Gastroesophageal sphincter (tissue), 4 donors: ENCODE measurements around the gene FRMD6. TPM values are rescaled to one million over a fixed set of nuclear protein-coding genes. Genes with fewer than 3 reads are reported as not detected.
A peak's percentile ranks its signal among the peaks of the same experiment; 100 is the strongest.

Experiments used
- ATAC-seq: fragments of 150-250 bp; one replicate; pipeline ENCODE4 v1.9.1; 2016; ENCODE audit warnings: mild to moderate bottlenecking, moderate library complexity
- H3K27ac ChIP-seq, 4 donors: fragments of 200-600 bp; sonication (generic) in 3 of 4; 1 replicate in 3 of 4; 2 replicates in 1 of 4; pipeline ENCODE4 v1.5.1; 2016 to 2019
- H3K27me3 ChIP-seq: fragments of 200-600 bp; sonication (generic); one replicate; pipeline ENCODE4 v1.5.1; 2019
- H3K36me3 ChIP-seq, 2 donors: fragments of 200-600 bp; sonication (generic); one replicate each; pipeline ENCODE4 v1.5.1; 2019; ENCODE audit warnings: control low read depth in 1 of 2
- H3K4me1 ChIP-seq, 3 donors: fragments of 200-600 bp; sonication (generic); 1 replicate in 2 of 3; 2 replicates in 1 of 3; pipeline ENCODE4 v1.5.1; 2016 to 2019; ENCODE audit warnings: control low read depth in 2 of 3
- H3K4me3 ChIP-seq, 2 donors: fragments of 200-600 bp; sonication (generic); one replicate each; pipeline ENCODE4 v1.5.1; 2019; ENCODE audit warnings: mild to moderate bottlenecking in 1 of 2, moderate library complexity in 1 of 2
- H3K9me3 ChIP-seq, 3 donors: fragments of 200-600 bp; sonication (generic); one replicate each; pipeline ENCODE4 v1.5.1; 2017 to 2019; ENCODE audit warnings: control low read depth in 2 of 3
- CTCF ChIP-seq, 4 experiments: fragments of 200-600 bp in 2 of 4; fragments of 450-650 bp in 2 of 4; sonication (generic) in 1 of 4; IDR thresholded peaks; one replicate each; pipeline ENCODE4 v1.5.1; 2017 to 2019; ENCODE audit warnings: antibody characterized with exemption in 4 of 4, mild to moderate bottlenecking in 2 of 4, moderate library complexity in 2 of 4
- EP300 ChIP-seq: sonication (generic); formaldehyde crosslinking; IDR thresholded peaks from one replicate; pipeline ENCODE4 v1.6.1; 2017; ENCODE audit warnings: antibody characterized with exemption, mild to moderate bottlenecking
- POLR2A ChIP-seq, 2 donors: fragments of 450-650 bp; IDR thresholded peaks; one replicate each; pipeline ENCODE4 v1.6.1; 2017; ENCODE audit warnings: antibody characterized with exemption in 2 of 2, mild to moderate bottlenecking in 2 of 2, moderate library complexity in 1 of 2
- POLR2AphosphoS5 ChIP-seq: sonication (generic); formaldehyde crosslinking; IDR thresholded peaks from one replicate; pipeline ENCODE4 v1.6.1; 2017; ENCODE audit warnings: antibody characterized with exemption
- WGBS, 2 donors: methylation state at CpG; one replicate each; pipeline ENCODE4 v1.1.5; 2018; ENCODE audit warnings: low coverage in 1 of 2; 5-methylcytosine and 5-hydroxymethylcytosine counted together
- total RNA-seq, 4 donors: library from RNA; depleted of rRNA; stranded (reverse); fragments of >200 nt; gene quantifications; one replicate each; pipeline ENCODE4 v1.1.0, GENCODE V29; 2016

Gene FRMD6
- total RNA-seq, 4 donors from 2014 or later = 42.5 to 68.6 (median 53.9) TPM

GRCh38 chr14:51660741-51661140 is 9.0 kb downstream of the FRMD6 start:
- peaks cover 0 to 60% (median 0%) of the 10 kb centered on the region in 3 donors for H3K4me1 ChIP-seq
- no peak for ATAC-seq
- WGBS, 2 donors = 88 to 91% methylated on average over 2 of the region's 2 CpGs
- TF ChIP-seq POLR2AphosphoS5 (no peak), POLR2A (IDR thresholded peaks at IDR 0.05) (no peak), EP300 (no peak), CTCF (IDR thresholded peaks at IDR 0.05) (no peak)
- H3K9me3 ChIP-seq = no peaks in the 10 kb centered on the region
- no peak overlapping the region for H3K4me3 ChIP-seq
- no peaks in the 10 kb centered on the region for H3K27me3 ChIP-seq
- no peaks in the 10 kb centered on the region for H3K36me3 ChIP-seq
- H3K27ac ChIP-seq = no peak overlapping the region

GRCh38 chr14:51661504-51661903 is 9.8 kb downstream of the FRMD6 start:
- TF ChIP-seq EP300 = no peak
- no peak for TF ChIP-seq POLR2AphosphoS5
- TF ChIP-seq CTCF (IDR thresholded peaks at IDR 0.05) = no peak
- no peak for TF ChIP-seq POLR2A (IDR thresholded peaks at IDR 0.05)
- Histone ChIP-seq H3K4me1 (peaks cover 0 to 60% (median 0%) of the 10 kb centered on the region in 3 donors), H3K9me3 (no peaks in the 10 kb centered on the region), H3K27me3 (no peaks in the 10 kb centered on the region), H3K4me3 (no peak overlapping the region), H3K27ac (no peak overlapping the region), H3K36me3 (no peaks in the 10 kb centered on the region)
- no peak for ATAC-seq

- 89 to 97% methylated on average over 3 to 5 of the region's 5 CpGs for WGBS, 2 donors
- Histone ChIP-seq H3K4me1 (peaks cover 0 to 46% (median 3%) of the 10 kb centered on the region in 3 donors), H3K27ac (no peak overlapping the region), H3K4me3 (no peak overlapping the region), H3K9me3 (no peaks in the 10 kb centered on the region), H3K36me3 (no peaks in the 10 kb centered on the region), H3K27me3 (no peaks in the 10 kb centered on the region)
- TF ChIP-seq EP300 = no peak
- TF ChIP-seq CTCF (IDR thresholded peaks at IDR 0.05) = no peak
- no peak for TF ChIP-seq POLR2A (IDR thresholded peaks at IDR 0.05)
- no peak for TF ChIP-seq POLR2AphosphoS5
- no peak for ATAC-seq
Measured at GRCh38 chr14:51663783-51664326, 12.1 kb downstream of the FRMD6 start.

- H3K27ac ChIP-seq = no peak overlapping the region
- no peaks in the 10 kb centered on the region for H3K9me3 ChIP-seq
- 46 to 70% methylated on average over 2 to 3 of the region's 3 CpGs for WGBS, 2 donors
- TF ChIP-seq POLR2A (IDR thresholded peaks at IDR 0.05) = no peak
- TF ChIP-seq EP300 = no peak
- no peak for TF ChIP-seq POLR2AphosphoS5
- TF ChIP-seq CTCF (IDR thresholded peaks at IDR 0.05) = no peak
- no peaks in the 10 kb centered on the region for H3K27me3 ChIP-seq
- no peaks in the 10 kb centered on the region for H3K36me3 ChIP-seq
- ATAC-seq = no peak
- H3K4me3 ChIP-seq = no peak overlapping the region
- peaks cover 0 to 30% (median 3%) of the 10 kb centered on the region in 3 donors for H3K4me1 ChIP-seq
Measured at GRCh38 chr14:51666070-51666469, 14.4 kb downstream of the FRMD6 start.

GRCh38 chr14:51666826-51667225 is 15.1 kb downstream of the FRMD6 start:
- Histone ChIP-seq H3K4me1 (peaks cover 0 to 26% (median 3%) of the 10 kb centered on the region in 3 donors), H3K36me3 (no peaks in the 10 kb centered on the region), H3K27me3 (no peaks in the 10 kb centered on the region), H3K9me3 (no peaks in the 10 kb centered on the region), H3K27ac (peak overlapping the region in 2 of 4 donors; percentile 7 to 12), H3K4me3 (no peak overlapping the region)
- TF ChIP-seq POLR2A (IDR thresholded peaks at IDR 0.05) (no peak), POLR2AphosphoS5 (no peak), EP300 (no peak), CTCF (IDR thresholded peaks at IDR 0.05) (no peak)
- 78 to 82% methylated on average over 4 of the region's 4 CpGs for WGBS, 2 donors
- no peak for ATAC-seq
